GM18508 (cell line): ENCODE data around the gene CFAP157.

ENCODE experiments used
- ATAC-seq: cut with Tn5 transposase; IDR thresholded peaks from one replicate; pipeline ENCODE4 v1.9.1; 2021; ENCODE audit warnings: moderate number of reproducible peaks; ENCODE audit not compliant: insufficient read depth, unreplicated experiment

The CFAP157 gene

GRCh38 chr9:127690735-127691134, 16.1 kb upstream of the CFAP157 start:
- no peak for ATAC-seq

- ATAC-seq, result no peak
Measured at GRCh38 chr9:127692071-127692470, 14.7 kb upstream of the CFAP157 start.

GRCh38 chr9:127693143-127693542, 13.6 kb upstream of the CFAP157 start:
- ATAC-seq, result no peak

- no peak for ATAC-seq
Measured at GRCh38 chr9:127693697-127694096, 13.1 kb upstream of the CFAP157 start.

GRCh38 chr9:127694890-127695720, 11.7 kb upstream of the CFAP157 start:
- no peak for ATAC-seq

- ATAC-seq, result no peak
Measured at GRCh38 chr9:127697575-127697974, 9.2 kb upstream of the CFAP157 start.

GRCh38 chr9:127698386-127698785, 8.4 kb upstream of the CFAP157 start:
- no peak for ATAC-seq

GRCh38 chr9:127698985-127699670, 7.7 kb upstream of the CFAP157 start:
- ATAC-seq, result peak; percentile 82

GRCh38 chr9:127700140-127700539, 6.6 kb upstream of the CFAP157 start:
- ATAC-seq, result no peak

- ATAC-seq, result no peak
Measured at GRCh38 chr9:127700594-127701255, 6.1 kb upstream of the CFAP157 start.

- ATAC-seq, result no peak
Measured at GRCh38 chr9:127703289-127703946, 3.4 kb upstream of the CFAP157 start.

GRCh38 chr9:127705577-127706379, 1.0 kb upstream of the CFAP157 start:
- ATAC-seq, result no peak

- ATAC-seq, result no peak
Measured at GRCh38 chr9:127707766-127708165, 978 bp downstream of the CFAP157 start.

GRCh38 chr9:127708952-127709587, 2.3 kb downstream of the CFAP157 start:
- ATAC-seq, result no peak

- no peak for ATAC-seq
Measured at GRCh38 chr9:127710204-127710783, 3.5 kb downstream of the CFAP157 start.

GRCh38 chr9:127711226-127711701, 4.5 kb downstream of the CFAP157 start:
- no peak for ATAC-seq

GRCh38 chr9:127711831-127712274, 5.1 kb downstream of the CFAP157 start:
- no peak for ATAC-seq

- ATAC-seq, result no peak
Measured at GRCh38 chr9:127712371-127712770, 5.6 kb downstream of the CFAP157 start.

GRCh38 chr9:127712867-127713266, 6.1 kb downstream of the CFAP157 start:
- no peak for ATAC-seq
